CD4-positive, alpha-beta memory T cell (primary cell): ENCODE data around the gene MPLKIP. TPM values are rescaled to one million over a fixed set of nuclear protein-coding genes. Genes with fewer than 3 reads are reported as not detected.
"Not testable (repeated sequence)": the region's sequence is repeated elsewhere in the genome, so short reads cannot be mapped to it uniquely, and the experiment has no call there.

Source experiments
- CTCF ChIA-PET: fragments of 350-600 bp; sonication (Branson Sonifier 250); formaldehyde crosslinking; loops from one replicate; lab custom pipeline; 2021; ENCODE audit warnings: inconsistent platforms; ENCODE audit not compliant: partially characterized antibody; lab: Charles Lee
- POLR2A ChIA-PET: fragments of 350-600 bp; sonication (Branson Sonifier 250); formaldehyde crosslinking; loops from one replicate; lab custom pipeline; 2021; ENCODE audit not compliant: partially characterized antibody; lab: Charles Lee
- DNase-seq, 5 donors: peaks; one replicate each; pipeline versions ENCODE4 v3.0.0 to v3.0.0-alpha.2; 2020 to 2022; ENCODE audit warnings: mixed read lengths in 1 of 5
- H3K27ac ChIP-seq: one replicate; pipeline ENCODE4 v1.7.0; 2013; ENCODE audit warnings: low read depth, low read length
- H3K27me3 ChIP-seq: 2 replicates; pipeline ENCODE4 v1.7.0; 2013; ENCODE audit warnings: mild to moderate bottlenecking, low read length, moderate library complexity; ENCODE audit not compliant: insufficient read depth
- H3K36me3 ChIP-seq: 2 replicates; pipeline ENCODE4 v1.7.0; 2013; ENCODE audit warnings: mild to moderate bottlenecking, low read length, moderate library complexity; ENCODE audit not compliant: insufficient read depth
- H3K4me1 ChIP-seq: 2 replicates; pipeline ENCODE4 v1.7.0; 2013; ENCODE audit warnings: mild to moderate bottlenecking, low read length, moderate library complexity; ENCODE audit not compliant: insufficient read depth
- H3K4me3 ChIP-seq, 2 donors: one replicate each; pipeline ENCODE4 v1.7.0; 2013; ENCODE audit warnings: low read length in 2 of 2, mild to moderate bottlenecking in 1 of 2
- H3K9me3 ChIP-seq, 2 donors: one replicate each; pipeline ENCODE4 v1.7.0; 2013; ENCODE audit warnings: low read length in 2 of 2, control low read depth in 1 of 2; ENCODE audit not compliant: control insufficient read depth in 1 of 2
- H3K27ac Mint-ChIP-seq, 7 donors: one replicate each; pipeline ENCODE4 v1.8.0; 2020 to 2021; ENCODE audit warnings: mixed read lengths in 7 of 7, mild to moderate bottlenecking in 6 of 7, inconsistent platforms in 3 of 7, moderate library complexity in 3 of 7
- H3K27me3 Mint-ChIP-seq, 2 donors: one replicate each; pipeline ENCODE4 v1.8.0; 2020 to 2021; ENCODE audit warnings: mixed read lengths in 2 of 2
- H3K36me3 Mint-ChIP-seq, 2 donors: one replicate each; pipeline ENCODE4 v1.8.0; 2020 to 2021; ENCODE audit warnings: mixed read lengths in 2 of 2, inconsistent platforms in 1 of 2, mild to moderate bottlenecking in 1 of 2
- H3K4me1 Mint-ChIP-seq, 4 donors: one replicate each; pipeline ENCODE4 v1.8.0; 2020 to 2021; ENCODE audit warnings: mixed read lengths in 4 of 4, mild to moderate bottlenecking in 1 of 4
- H3K4me3 Mint-ChIP-seq, 8 donors: one replicate each; pipeline ENCODE4 v1.8.0; 2020 to 2021; ENCODE audit warnings: mixed read lengths in 8 of 8, mild to moderate bottlenecking in 7 of 8, moderate library complexity in 6 of 8, inconsistent platforms in 3 of 8
- H3K9me3 Mint-ChIP-seq, 8 donors: one replicate each; pipeline ENCODE4 v1.8.0; 2020 to 2021; ENCODE audit warnings: mixed read lengths in 8 of 8, mild to moderate bottlenecking in 5 of 8, inconsistent platforms in 3 of 8, moderate library complexity in 1 of 8
- intact Hi-C: fragments of 100-400 bp; cut with micrococcal nuclease; formaldehyde crosslinking; loops from one replicate; pipeline ENCODE4 v1.15.1; 2023
- polyA plus RNA-seq, 2 donors: library from polyadenylated mRNA; unstranded; fragments of 300-500 nt; fragmentation: Illumina TruSeq; gene quantifications; one replicate each; pipeline ENCODE4 v1.2.3, GENCODE V29; 2021
- total RNA-seq, 2 experiments: library from RNA; stranded (reverse); gene quantifications; one replicate each; pipeline ENCODE4 v1.2.3, GENCODE V29; 2021

MPLKIP gene
- total and polyA plus RNA-seq, 4 experiments from 2014 or later, result 34.3 to 92.3 (median 47.8) TPM

DNA sequence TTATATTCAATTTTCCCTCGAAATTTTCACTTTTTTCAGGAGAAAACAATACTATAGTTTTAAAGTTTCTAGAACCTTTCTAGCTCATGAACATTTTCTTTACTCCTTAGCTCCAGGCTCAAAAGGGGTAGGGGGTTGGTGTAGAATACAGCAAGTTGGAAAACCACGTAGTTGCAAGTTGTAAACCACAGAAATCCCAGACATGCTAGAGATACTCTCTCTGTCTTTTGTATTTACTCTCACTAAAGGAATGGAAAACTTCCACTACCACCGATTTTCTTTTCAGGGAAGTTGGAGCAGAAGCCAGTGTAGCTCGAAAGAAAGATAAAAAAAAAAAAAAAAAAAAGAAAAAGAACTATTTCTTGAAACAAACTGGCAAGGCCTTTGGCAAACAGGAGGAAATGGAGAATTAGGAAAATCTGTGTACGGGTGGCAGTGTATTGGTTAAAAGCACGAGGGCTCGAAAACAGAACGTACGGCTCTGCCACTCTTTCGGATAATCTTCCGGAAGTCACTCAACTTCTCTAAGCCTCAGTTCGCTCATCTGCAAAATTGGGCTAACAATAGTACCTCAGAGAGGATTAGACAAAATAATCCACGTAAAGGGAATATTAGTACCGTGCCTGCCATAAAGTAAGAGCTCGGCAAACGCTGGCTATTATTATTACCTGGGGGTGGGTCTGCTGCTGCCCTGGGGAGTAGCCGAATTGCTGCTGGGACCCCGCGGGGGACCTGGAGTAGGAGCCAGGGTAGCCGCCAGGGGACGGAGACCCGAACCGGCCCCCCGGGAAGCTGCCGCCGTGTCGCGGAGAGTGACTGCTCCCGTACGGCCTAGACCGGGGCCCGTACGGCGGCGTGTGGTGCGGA, 628 bp downstream of the MPLKIP start:
- H3K9me3 ChIP-seq, result no peaks in the 10 kb centered on the region
- H3K36me3 Mint-ChIP-seq, result peaks cover 3 to 16% of the 10 kb centered on the region in 2 donors
- H3K27me3 ChIP-seq, result no peaks in the 10 kb centered on the region
- ChIA-PET POLR2A (interaction anchor here (0.8 to 4.0 kb wide), 6 partner anchors 11 to 567 kb away, joined by 3 to 54 read pairs (median 6); partner anchors contain the start of genes CDK13 and YAE1), CTCF (interaction anchor here (0.6 to 2.1 kb wide), 9 partner anchors 25 to 511 kb away, joined by 3 to 8 read pairs (median 3); partner anchors contain the start of gene RALA)
- H3K4me3 Mint-ChIP-seq, result peak overlapping the region; percentile 93 to 100 (median 98)
- H3K27me3 Mint-ChIP-seq, result peaks cover 0 to 4% of the 10 kb centered on the region in 2 donors
- peak overlapping the region; percentile 87 for H3K27ac ChIP-seq
- no peaks in the 10 kb centered on the region for H3K36me3 ChIP-seq
- H3K4me1 ChIP-seq, result peaks cover 38% of the 10 kb centered on the region
- H3K9me3 Mint-ChIP-seq, result no peaks in the 10 kb centered on the region
- intact Hi-C loops, result loop anchor here (1.0 to 5.0 kb wide), 5 partner anchors 184 to 1226 kb away; partner anchors contain the start of genes VPS41 and YAE1
- H3K27ac Mint-ChIP-seq, result peak overlapping the region; percentile 91 to 98 (median 94)
- peak in 1 of 5 donors; percentile 39 for DNase-seq
- peaks cover 18 to 54% (median 30%) of the 10 kb centered on the region in 4 donors for H3K4me1 Mint-ChIP-seq
- H3K4me3 ChIP-seq, result peak overlapping the region; percentile 98 to 99

- peaks cover 1 to 4% of the 10 kb centered on the region in 2 donors for H3K36me3 Mint-ChIP-seq
- H3K4me1 Mint-ChIP-seq, result peaks cover 1 to 2% (median 2%) of the 10 kb centered on the region in 4 donors
- Histone ChIP-seq H3K4me3 (no peak overlapping the region), H3K27ac (no peak overlapping the region), H3K36me3 (no peaks in the 10 kb centered on the region), H3K4me1 (no peaks in the 10 kb centered on the region), H3K9me3 (no peaks in the 10 kb centered on the region), H3K27me3 (no peaks in the 10 kb centered on the region)
- no peak for DNase-seq
- intact Hi-C loops, result no loop called here
- no peak overlapping the region for H3K27ac Mint-ChIP-seq
- H3K4me3 Mint-ChIP-seq, result no peak overlapping the region
- no peaks in the 10 kb centered on the region for H3K9me3 Mint-ChIP-seq
- CTCF ChIA-PET, result no interaction called here
- no peaks in the 10 kb centered on the region for H3K27me3 Mint-ChIP-seq
- POLR2A ChIA-PET, result interaction anchor here (1.4 kb wide), 1 partner anchor 11 kb away, joined by 7 read pairs; the partner anchor contains the start of genes MPLKIP and SUGCT
Observed at GRCh38 chr7:40122940-40123254, 11.5 kb downstream of the MPLKIP start.

DNA sequence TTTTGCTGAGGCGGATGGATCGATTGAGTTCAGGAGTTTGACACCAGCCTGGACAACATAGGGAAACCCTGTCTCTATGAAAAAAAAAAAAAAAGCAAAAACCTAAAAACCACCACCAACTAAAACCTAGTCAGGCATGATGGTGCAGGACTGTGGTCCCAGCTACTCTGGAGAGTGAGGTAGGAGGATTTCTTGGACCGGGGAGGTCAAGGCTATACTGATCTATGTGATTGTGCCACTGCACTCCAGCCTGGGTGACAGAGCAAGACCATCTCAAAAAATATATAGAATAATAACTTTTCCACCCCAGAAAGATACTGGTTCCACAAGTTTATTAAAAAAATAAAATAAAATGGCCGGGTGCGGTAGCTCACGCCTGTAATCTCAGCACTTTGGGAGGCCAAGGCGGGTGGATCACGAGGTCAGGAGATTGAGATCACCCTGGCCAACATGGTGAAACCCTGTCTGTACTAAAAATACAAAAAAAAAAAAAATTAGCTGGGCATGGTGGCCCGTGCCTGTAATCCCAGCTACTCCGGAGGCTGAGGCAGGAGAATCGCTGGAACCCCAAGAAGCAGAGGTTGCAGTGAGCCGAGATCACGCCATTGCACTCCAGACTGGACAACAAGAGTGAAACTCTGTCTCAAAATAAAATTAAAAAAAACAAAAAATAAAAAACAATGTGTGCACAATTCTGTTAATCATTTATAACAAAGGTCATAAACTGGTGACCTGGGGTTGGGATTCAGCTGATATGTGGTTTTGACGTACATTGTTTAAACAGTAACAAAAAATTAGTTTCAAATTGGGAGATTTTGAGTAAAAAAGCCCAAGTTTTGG, 12.1 kb downstream of the MPLKIP start:
- H3K36me3 Mint-ChIP-seq, H3K27ac Mint-ChIP-seq, H3K9me3 Mint-ChIP-seq, H3K27me3 Mint-ChIP-seq, H3K9me3 ChIP-seq, intact Hi-C loops, H3K4me3 Mint-ChIP-seq, H3K4me1 Mint-ChIP-seq, DNase-seq, H3K27me3 ChIP-seq, H3K27ac ChIP-seq, H3K4me1 ChIP-seq, H3K4me3 ChIP-seq, H3K36me3 ChIP-seq, CTCF ChIA-PET: not testable (repeated sequence)
- POLR2A ChIA-PET, result interaction anchor here (1.4 kb wide), 1 partner anchor 12 kb away, joined by 7 read pairs; the partner anchor contains the start of genes MPLKIP and SUGCT

GRCh38 chr7:40120020-40120419, 14.4 kb downstream of the MPLKIP start:
- Histone ChIP-seq H3K4me3 (no peak overlapping the region), H3K36me3 (no peaks in the 10 kb centered on the region), H3K9me3 (no peaks in the 10 kb centered on the region), H3K27me3 (no peaks in the 10 kb centered on the region), H3K4me1 (no peaks in the 10 kb centered on the region), H3K27ac (no peak overlapping the region)
- no peaks in the 10 kb centered on the region for H3K9me3 Mint-ChIP-seq
- peaks cover 0 to 4% of the 10 kb centered on the region in 2 donors for H3K36me3 Mint-ChIP-seq
- no peak for DNase-seq
- ChIA-PET CTCF (no interaction called here), POLR2A (no interaction called here)
- peaks cover 0 to 1% (median 0%) of the 10 kb centered on the region in 4 donors for H3K4me1 Mint-ChIP-seq
- peak overlapping the region in 1 of 7 donors; percentile 55 for H3K27ac Mint-ChIP-seq
- H3K4me3 Mint-ChIP-seq, result no peak overlapping the region
- no peaks in the 10 kb centered on the region for H3K27me3 Mint-ChIP-seq
- intact Hi-C loops, result no loop called here

- H3K36me3 Mint-ChIP-seq, H3K27ac ChIP-seq, DNase-seq, H3K27ac Mint-ChIP-seq, H3K4me3 ChIP-seq, H3K27me3 Mint-ChIP-seq, CTCF ChIA-PET, H3K9me3 ChIP-seq, H3K4me1 ChIP-seq, H3K36me3 ChIP-seq, H3K4me3 Mint-ChIP-seq, H3K9me3 Mint-ChIP-seq, intact Hi-C loops, POLR2A ChIA-PET, H3K4me1 Mint-ChIP-seq, H3K27me3 ChIP-seq: not testable (repeated sequence)
Observed at GRCh38 chr7:40118201-40118600, 16.2 kb downstream of the MPLKIP start.

GRCh38 chr7:40117199-40117598, 17.2 kb downstream of the MPLKIP start:
- H3K4me1 ChIP-seq, H3K27me3 ChIP-seq, H3K36me3 ChIP-seq, DNase-seq, H3K4me1 Mint-ChIP-seq, H3K27me3 Mint-ChIP-seq, H3K27ac Mint-ChIP-seq, H3K27ac ChIP-seq, CTCF ChIA-PET, H3K9me3 Mint-ChIP-seq, H3K4me3 ChIP-seq, POLR2A ChIA-PET, intact Hi-C loops, H3K9me3 ChIP-seq, H3K4me3 Mint-ChIP-seq: not testable (repeated sequence)
- peaks cover 0 to 14% of the 10 kb centered on the region in 2 donors for H3K36me3 Mint-ChIP-seq

DNA sequence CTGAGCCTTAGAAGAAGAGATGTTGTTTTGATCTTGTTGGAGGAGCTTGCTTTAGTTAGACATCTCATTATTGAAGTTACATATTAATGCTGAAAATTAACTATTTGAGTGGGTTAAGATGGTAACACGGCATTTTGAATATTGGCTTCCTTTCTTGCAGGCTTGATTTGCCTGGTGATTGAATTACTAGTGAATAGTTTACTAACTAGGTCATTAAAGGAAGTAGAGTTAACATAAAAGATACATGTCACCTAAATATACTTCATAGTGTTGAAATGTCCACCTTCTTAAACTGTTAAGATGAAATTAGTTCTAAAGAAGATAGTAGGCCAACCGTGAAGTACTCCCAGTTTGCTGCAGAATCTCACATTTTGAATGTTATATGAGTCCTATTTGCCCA, 18.5 kb downstream of the MPLKIP start:
- intact Hi-C loops, result no loop called here
- no peak overlapping the region for H3K4me3 Mint-ChIP-seq

More for the DNA sequence above, 18.5 kb downstream of the MPLKIP start:
- peaks cover 0 to 2% (median 0%) of the 10 kb centered on the region in 8 donors for H3K9me3 Mint-ChIP-seq
- ChIA-PET POLR2A (no interaction called here), CTCF (no interaction called here)
- no peak overlapping the region for H3K27ac Mint-ChIP-seq
- H3K4me1 Mint-ChIP-seq, result no peaks in the 10 kb centered on the region
- no peak for DNase-seq
- H3K4me1 ChIP-seq, result no peaks in the 10 kb centered on the region
- H3K36me3 ChIP-seq, result no peaks in the 10 kb centered on the region
- no peaks in the 10 kb centered on the region for H3K27me3 Mint-ChIP-seq
- H3K27me3 ChIP-seq, result no peaks in the 10 kb centered on the region
- H3K36me3 Mint-ChIP-seq, result peaks cover 0 to 14% of the 10 kb centered on the region in 2 donors
- H3K9me3 ChIP-seq, result no peaks in the 10 kb centered on the region
- no peak overlapping the region for H3K4me3 ChIP-seq
- H3K27ac ChIP-seq, result no peak overlapping the region
